HL-60/S4 treated with retinoic acid at 250 ng/mL for 4 days and 3 days (cell line): Measurements from ENCODE around the gene GLT1D1.

ENCODE experiments used
- in situ Hi-C: fragments of 300-500 bp; cut with MboI; formaldehyde crosslinking; loops from 2 replicates; pipeline ENCODE4 v1.7.0; 2022; ENCODE audit warnings: low sequenced_read_pairs

GLT1D1 gene

DNA sequence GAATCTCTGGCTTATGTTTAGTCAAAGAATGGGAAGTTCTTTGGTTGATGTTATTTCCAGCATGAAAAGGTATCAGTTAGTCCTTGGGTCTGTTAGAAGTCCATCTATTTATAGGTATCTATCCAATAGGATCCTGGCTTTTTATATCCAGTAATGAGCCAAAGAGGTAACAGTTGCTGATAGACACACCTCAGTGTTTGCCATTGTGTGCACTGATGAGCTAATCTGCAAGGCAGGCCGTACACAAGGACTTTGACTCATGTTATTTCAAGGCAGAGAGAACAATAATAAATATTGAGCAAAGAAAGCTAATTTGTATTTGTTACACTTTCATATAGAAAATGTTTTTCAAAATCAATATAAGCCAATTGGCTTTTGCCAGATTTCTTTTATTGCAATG, 56.4 kb downstream of the GLT1D1 start:
- in situ Hi-C loops = no loop called here

GRCh38 chr12:128910629-128911028, 57.4 kb downstream of the GLT1D1 start:
- in situ Hi-C loops = no loop called here

DNA sequence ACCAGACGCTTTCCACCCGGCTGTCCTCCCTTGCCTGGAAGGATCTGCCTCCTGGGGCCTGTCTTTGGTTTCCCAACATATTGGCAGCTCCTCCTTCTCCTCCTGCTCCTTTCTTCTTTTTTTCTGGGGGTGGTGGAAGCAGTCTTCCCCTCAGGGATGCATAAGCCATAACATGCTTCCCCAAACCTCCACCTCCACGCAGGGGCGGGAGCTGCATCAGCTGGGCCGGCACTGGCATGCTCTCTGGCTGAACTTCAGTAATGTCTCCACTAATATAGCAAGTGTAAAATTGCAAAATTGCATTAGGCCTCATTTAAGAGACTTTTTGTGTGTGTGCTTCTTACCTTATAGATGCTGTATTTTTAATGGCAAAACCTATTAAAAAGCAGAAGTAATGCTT, 58.6 kb downstream of the GLT1D1 start:
- in situ Hi-C loops = no loop called here

GRCh38 chr12:128914908-128915563, 61.8 kb downstream of the GLT1D1 start:
- in situ Hi-C loops = no loop called here

DNA sequence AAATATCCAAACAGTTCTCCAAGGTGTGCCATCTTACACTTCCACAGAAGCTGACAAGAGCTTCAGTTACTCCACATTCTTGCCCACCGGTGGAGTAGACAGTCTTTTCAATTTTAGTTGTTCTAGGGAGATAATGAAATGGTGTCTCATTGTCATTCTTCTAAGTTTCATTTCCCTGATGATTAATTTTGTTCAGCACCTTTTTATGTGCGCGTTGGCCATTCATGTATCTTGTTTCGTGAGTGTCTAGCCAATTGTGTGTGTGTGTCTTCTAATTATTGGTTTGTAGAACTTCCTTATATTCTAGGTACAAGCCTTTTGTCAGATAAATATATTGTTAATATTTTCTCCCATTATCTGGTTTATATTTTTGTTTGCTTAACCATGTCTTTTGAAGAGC, 63.1 kb downstream of the GLT1D1 start:
- in situ Hi-C loops = no loop called here

GRCh38 chr12:128918481-128919260, 65.4 kb downstream of the GLT1D1 start:
- in situ Hi-C loops = no loop called here

GRCh38 chr12:128920468-128920867, 67.2 kb downstream of the GLT1D1 start:
- in situ Hi-C loops = no loop called here

- in situ Hi-C loops = no loop called here
Measured at GRCh38 chr12:128928361-128928760, 75.1 kb downstream of the GLT1D1 start.

DNA sequence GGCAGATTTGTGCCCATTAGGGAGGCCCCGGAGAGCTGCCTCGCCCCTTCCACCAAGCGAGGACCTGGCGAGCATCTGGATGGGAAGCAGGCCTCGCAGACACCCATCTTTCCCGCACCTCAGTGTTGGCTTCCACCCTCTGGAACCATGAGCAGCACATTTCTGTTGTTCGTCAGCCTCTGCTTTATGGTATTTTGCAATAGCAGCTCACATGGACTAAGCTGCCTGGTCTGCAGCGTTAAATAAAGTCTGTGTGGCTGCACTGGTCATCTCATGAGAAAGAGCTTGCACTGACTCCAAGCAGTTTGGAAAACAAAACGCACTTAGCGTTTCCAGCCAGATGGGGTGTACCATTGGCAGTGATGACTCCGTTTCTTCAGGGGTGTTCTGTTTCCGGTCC, 75.8 kb downstream of the GLT1D1 start:
- in situ Hi-C loops = no loop called here

DNA sequence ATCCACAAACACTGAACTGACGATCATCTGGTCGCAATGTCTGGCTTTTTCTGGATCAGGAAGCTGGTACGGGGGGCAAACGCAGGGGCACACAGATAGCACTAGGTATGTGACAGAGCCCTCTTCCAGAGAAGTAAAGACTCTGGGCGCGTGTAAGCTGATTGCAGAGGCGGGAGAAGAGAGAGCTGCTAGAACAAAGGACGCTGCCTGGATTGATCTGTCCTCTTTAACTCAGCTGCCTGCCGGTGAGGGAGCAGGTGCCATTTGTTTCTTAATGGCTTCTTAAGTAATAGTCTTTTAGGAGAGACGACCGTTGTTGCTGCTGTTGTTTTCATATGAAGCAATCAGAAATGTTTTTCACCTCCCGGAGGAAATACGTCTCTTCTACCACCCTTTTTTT, 77.3 kb downstream of the GLT1D1 start:
- in situ Hi-C loops = no loop called here

DNA sequence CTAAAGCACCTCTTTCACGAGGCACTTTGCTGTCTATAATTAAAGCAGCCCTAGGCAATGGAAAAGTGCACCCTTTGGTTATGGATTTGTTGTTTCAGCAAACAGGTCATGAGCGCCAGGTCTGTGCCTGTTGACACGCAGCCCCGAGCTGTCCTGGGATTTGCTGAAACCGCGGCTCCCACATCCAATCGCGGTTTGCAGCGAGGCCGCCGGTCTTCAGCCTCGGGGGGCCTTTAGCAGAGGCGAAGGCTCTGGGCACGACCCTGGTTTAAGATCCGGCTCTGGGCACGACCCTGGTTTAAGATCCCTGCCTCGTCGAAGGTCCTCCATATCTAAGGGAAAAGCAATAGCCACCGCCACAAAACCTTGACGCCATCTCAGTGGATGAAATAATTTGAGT, 79.2 kb downstream of the GLT1D1 start:
- in situ Hi-C loops = no loop called here

GRCh38 chr12:128933039-128933438, 79.8 kb downstream of the GLT1D1 start:
- in situ Hi-C loops = no loop called here

- in situ Hi-C loops = no loop called here
Measured at GRCh38 chr12:128933926-128934325, 80.6 kb downstream of the GLT1D1 start.

- in situ Hi-C loops = no loop called here
Measured at GRCh38 chr12:128938886-128939285, 85.6 kb downstream of the GLT1D1 start.

DNA sequence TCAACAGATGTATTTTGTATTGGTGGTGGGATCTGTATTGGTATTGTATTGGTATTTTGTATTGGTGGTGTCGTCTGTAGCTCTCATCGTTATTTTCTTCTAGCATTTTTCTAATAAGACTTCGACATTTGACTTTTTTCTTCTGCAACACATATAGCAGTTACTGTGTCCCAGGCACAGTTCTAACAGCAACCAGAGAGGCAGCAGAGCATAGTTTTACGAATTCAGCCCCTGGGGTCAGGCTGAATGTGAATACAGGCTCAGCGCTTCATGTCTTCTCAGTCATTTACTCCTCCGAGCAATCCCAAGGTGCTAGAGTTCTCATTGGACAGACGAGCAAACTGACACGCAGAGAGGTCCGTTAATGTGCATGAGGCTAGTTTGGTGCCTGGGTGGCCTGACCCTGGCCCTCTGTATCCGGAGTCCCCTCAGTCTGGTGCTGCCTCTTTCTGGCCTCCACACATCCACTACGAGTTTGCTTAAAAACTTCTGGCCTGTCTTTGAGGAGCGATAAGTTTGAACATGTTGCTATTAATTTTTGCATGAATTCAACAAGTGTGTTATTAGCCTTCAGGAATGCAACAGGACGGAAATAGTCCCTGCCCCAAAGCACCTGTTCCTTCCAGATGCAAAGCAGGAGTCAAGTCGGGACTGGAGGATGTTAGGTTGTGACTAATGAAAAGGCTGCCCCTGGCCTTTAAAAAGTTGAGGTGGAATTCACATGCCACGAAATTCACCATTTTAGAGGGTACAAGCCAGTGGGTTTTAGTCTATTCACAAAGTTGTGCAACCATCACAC, 87.0 kb downstream of the GLT1D1 start:
- in situ Hi-C loops = no loop called here

DNA sequence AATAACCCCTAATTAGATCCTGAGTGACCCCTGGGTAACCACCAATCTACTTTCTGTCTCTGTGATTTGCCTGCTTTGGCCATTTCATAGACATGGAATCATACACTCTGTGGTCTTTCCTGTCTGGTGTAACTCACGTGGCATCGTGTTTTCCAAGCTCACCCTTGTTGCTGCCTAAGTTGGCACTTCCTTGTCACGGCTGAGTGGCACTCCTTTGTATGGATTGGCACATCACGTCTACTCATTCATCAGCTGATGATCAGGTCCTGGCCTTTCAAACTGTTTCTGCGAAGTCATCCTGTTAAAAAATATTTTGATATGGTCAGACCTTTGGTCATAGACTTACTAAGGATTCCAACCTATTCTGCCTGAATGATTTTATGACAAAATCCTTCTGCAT, 87.7 kb downstream of the GLT1D1 start:
- in situ Hi-C loops = no loop called here

GRCh38 chr12:128942960-128943477, 89.7 kb downstream of the GLT1D1 start:
- in situ Hi-C loops = no loop called here

- in situ Hi-C loops = no loop called here
Measured at GRCh38 chr12:128944956-128945355, 91.7 kb downstream of the GLT1D1 start.

DNA sequence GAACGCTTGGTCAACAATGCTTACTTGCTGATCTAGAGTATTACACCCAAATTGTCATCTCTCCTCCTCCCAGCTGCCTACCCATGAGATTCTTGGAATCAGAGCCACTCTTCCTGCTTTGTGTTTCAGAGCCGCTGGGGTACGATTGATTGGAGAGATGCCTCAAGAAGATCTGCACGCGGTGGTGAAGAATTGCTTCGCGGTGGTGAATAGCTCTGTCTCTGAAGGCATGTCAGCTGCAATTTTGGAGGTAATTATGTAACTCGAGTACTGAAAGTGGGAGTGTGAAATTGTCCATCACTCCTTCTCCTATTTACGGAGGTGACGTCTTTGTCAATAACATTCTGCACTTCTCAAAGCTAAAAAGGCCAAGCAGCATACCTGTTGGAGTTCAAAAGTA, 93.9 kb downstream of the GLT1D1 start:
- in situ Hi-C loops = no loop called here

- in situ Hi-C loops = no loop called here
Measured at GRCh38 chr12:128949086-128949485, 95.8 kb downstream of the GLT1D1 start.

- in situ Hi-C loops = no loop called here
Measured at GRCh38 chr12:128951448-128951847, 98.2 kb downstream of the GLT1D1 start.

DNA sequence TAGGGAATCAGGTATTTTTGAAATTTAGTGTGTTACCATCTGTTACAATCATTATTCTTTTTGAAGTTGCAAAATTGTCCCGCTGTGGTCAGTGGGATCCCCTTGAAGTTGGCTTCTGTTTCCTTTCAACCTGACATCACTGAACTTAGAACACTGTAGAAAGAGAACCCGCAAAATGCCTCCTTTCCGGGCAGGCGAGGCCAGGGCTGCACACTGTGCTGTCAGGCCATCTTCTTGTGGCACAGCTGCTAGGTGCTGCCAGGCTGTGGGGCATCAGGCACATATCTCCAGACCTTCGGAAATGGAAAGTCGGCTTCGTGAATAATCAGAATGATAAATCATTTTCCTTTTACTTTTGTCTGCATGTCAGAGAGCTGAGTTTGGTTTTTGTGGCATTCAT, 103.5 kb downstream of the GLT1D1 start:
- in situ Hi-C loops = no loop called here
